H1 (cell line): ENCODE data around the gene CACNA2D4.
"Not testable (repeated sequence)": the region's sequence is repeated elsewhere in the genome, so short reads cannot be mapped to it uniquely, and the experiment has no call there.

Experiments used
- ASH2L ChIP-seq: fragments of 200-600, 300-600 bp; sonication (generic); IDR thresholded peaks from one replicate; pipeline ENCODE4 v1.7.1; 2017; ENCODE audit warnings: low read length
- CBX5 ChIP-seq: fragments of 300-800, 300-1000 bp; sonication (generic); IDR thresholded peaks from 2 replicates; pipeline ENCODE4 v1.7.1; 2016; ENCODE audit warnings: antibody characterized with exemption, low read length, low read depth
- CEBPB ChIP-seq: IDR thresholded peaks from 2 replicates; pipeline ENCODE4 v1.6.1; 2012; ENCODE audit warnings: low read depth, low read length
- EP300 ChIP-seq, 2 experiments: IDR thresholded peaks; 1 replicate in 1 of 2; 2 replicates in 1 of 2; pipeline ENCODE4 v1.6.1; 2011 to 2012; ENCODE audit warnings: low read depth in 2 of 2, low read length in 2 of 2, mild to moderate bottlenecking in 2 of 2, borderline replicate concordance in 1 of 2, inconsistent platforms in 1 of 2, moderate library complexity in 1 of 2
- KDM1A ChIP-seq: fragments of 200-600, 300-600 bp; sonication (generic); IDR thresholded peaks from 2 replicates; pipeline ENCODE4 v1.7.1; 2016; ENCODE audit warnings: mild to moderate bottlenecking, low read length, borderline replicate concordance
- POLR2AphosphoS5 ChIP-seq: IDR thresholded peaks from 2 replicates; pipeline ENCODE4 v1.6.1; 2011; ENCODE audit warnings: low read depth, low read length
- RNF2 ChIP-seq: fragments of 200-900, 300-1000 bp; sonication (generic); IDR thresholded peaks from 2 replicates; pipeline ENCODE4 v1.7.1; 2016; ENCODE audit warnings: borderline replicate concordance, low read depth, mild to moderate bottlenecking, antibody characterized with exemption, low read length; ENCODE audit not compliant: poor library complexity, severe bottlenecking; ENCODE audit errors: missing control alignments
- SP1 ChIP-seq: IDR thresholded peaks from 2 replicates; pipeline ENCODE4 v1.6.1; 2011; ENCODE audit warnings: low read depth, low read length
- SRF ChIP-seq: IDR thresholded peaks from 2 replicates; pipeline ENCODE4 v1.6.1; 2011; ENCODE audit warnings: mild to moderate bottlenecking, low read depth, low read length, moderate library complexity
- TBP ChIP-seq: IDR thresholded peaks from 2 replicates; pipeline ENCODE4 v1.6.1; 2011; ENCODE audit warnings: low read depth, low read length, improper control_type of control experiment
- TF ChIP-seq, protein P1 (sequence below), 3 experiments: IDR thresholded peaks; 1 replicate in 2 of 3; 2 replicates in 1 of 3; pipeline versions ENCODE4 v1.5.1 to v1.6.1; 2011; ENCODE audit warnings: low read length in 3 of 3, mild to moderate bottlenecking in 3 of 3, inconsistent platforms in 2 of 3, low read depth in 1 of 3, moderate library complexity in 1 of 3; ENCODE audit not compliant: insufficient read depth in 1 of 3; ENCODE audit errors: control extremely low read depth in 1 of 3
- TF ChIP-seq, protein P2 (sequence below): IDR thresholded peaks from 2 replicates; pipeline ENCODE4 v1.6.1; 2011; ENCODE audit warnings: low read length, improper control_type of control experiment
- TF ChIP-seq, protein P3 (sequence below): IDR thresholded peaks from 2 replicates; pipeline ENCODE4 v1.6.1; 2012; ENCODE audit warnings: low read length, inconsistent platforms

DNA sequence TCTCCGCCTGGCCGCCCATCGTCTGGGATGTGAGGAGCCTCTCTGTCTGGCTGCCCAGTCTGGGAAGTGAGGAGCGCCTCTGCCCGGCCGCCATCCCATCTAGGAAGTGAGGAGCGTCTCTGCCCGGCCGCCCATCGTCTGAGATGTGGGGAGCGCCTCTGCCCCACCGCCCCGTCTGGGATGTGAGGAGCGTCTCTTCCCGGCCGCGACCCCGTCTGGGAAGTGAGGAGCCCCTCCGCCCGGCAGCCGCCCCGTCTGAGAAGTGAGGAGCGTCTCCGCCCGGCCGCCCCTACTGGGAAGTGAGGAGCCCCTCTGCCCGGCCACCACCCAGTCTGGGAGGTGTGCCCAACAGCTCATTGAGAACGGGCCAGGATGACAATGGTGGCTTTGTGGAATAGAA, 100.5 kb downstream of the CACNA2D4 start:
- TF ChIP-seq SP1; EP300 (IDR thresholded peaks at IDR 0.05; ENCODE audit: borderline replicate concordance in 1 of 2, low read depth in 2 of 2, low read length in 2 of 2); POLR2AphosphoS5; RNF2; SRF; CBX5; KDM1A; TBP; CEBPB; ASH2L: not testable (repeated sequence)
- TF ChIP-seq, protein P1, sequence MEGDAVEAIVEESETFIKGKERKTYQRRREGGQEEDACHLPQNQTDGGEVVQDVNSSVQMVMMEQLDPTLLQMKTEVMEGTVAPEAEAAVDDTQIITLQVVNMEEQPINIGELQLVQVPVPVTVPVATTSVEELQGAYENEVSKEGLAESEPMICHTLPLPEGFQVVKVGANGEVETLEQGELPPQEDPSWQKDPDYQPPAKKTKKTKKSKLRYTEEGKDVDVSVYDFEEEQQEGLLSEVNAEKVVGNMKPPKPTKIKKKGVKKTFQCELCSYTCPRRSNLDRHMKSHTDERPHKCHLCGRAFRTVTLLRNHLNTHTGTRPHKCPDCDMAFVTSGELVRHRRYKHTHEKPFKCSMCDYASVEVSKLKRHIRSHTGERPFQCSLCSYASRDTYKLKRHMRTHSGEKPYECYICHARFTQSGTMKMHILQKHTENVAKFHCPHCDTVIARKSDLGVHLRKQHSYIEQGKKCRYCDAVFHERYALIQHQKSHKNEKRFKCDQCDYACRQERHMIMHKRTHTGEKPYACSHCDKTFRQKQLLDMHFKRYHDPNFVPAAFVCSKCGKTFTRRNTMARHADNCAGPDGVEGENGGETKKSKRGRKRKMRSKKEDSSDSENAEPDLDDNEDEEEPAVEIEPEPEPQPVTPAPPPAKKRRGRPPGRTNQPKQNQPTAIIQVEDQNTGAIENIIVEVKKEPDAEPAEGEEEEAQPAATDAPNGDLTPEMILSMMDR (IDR thresholded peaks at IDR 0.05; ENCODE audit: control extremely low read depth in 1 of 3, insufficient read depth in 1 of 3, low read depth in 1 of 3, low read length in 3 of 3): not testable (repeated sequence)
- TF ChIP-seq, protein P2, sequence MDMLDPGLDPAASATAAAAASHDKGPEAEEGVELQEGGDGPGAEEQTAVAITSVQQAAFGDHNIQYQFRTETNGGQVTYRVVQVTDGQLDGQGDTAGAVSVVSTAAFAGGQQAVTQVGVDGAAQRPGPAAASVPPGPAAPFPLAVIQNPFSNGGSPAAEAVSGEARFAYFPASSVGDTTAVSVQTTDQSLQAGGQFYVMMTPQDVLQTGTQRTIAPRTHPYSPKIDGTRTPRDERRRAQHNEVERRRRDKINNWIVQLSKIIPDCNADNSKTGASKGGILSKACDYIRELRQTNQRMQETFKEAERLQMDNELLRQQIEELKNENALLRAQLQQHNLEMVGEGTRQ: not testable (repeated sequence)
- TF ChIP-seq, protein P3, sequence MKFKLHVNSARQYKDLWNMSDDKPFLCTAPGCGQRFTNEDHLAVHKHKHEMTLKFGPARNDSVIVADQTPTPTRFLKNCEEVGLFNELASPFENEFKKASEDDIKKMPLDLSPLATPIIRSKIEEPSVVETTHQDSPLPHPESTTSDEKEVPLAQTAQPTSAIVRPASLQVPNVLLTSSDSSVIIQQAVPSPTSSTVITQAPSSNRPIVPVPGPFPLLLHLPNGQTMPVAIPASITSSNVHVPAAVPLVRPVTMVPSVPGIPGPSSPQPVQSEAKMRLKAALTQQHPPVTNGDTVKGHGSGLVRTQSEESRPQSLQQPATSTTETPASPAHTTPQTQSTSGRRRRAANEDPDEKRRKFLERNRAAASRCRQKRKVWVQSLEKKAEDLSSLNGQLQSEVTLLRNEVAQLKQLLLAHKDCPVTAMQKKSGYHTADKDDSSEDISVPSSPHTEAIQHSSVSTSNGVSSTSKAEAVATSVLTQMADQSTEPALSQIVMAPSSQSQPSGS: not testable (repeated sequence)
